Inflammatory macrophage treated with lipopolysaccharide for 4 hours (primary cell): ENCODE data around the gene REM2.

Experiments
- DNase-seq: peaks from one replicate; pipeline ENCODE4 v3.0.0-alpha.2; 2020

The REM2 gene

GRCh38 chr14:22900081-22900799, 17.2 kb downstream of the REM2 start:
- peak; percentile 65 for DNase-seq

GRCh38 chr14:22901799-22902198, 18.8 kb downstream of the REM2 start:
- DNase-seq, result no peak

DNA sequence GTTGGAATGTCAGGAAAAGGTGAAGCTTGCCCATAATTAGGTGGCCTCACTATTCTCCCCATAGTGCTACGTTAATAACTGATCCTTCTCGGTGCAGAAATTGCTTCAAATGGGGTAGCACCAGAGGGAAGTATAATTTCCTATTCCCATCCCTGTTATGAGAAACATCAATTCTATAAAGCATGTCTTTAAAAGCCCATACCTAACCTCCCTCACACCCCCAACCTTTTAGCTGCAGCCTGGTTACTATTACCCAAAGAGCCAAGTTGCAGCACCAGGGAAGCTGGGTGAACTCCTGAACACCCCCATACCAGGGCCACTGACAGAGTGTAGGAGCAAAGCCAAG, 20.7 kb downstream of the REM2 start:
- no peak for DNase-seq

GRCh38 chr14:22905627-22906026, 22.6 kb downstream of the REM2 start:
- DNase-seq, result no peak

GRCh38 chr14:22906073-22906472, 23.1 kb downstream of the REM2 start:
- DNase-seq, result no peak

DNA sequence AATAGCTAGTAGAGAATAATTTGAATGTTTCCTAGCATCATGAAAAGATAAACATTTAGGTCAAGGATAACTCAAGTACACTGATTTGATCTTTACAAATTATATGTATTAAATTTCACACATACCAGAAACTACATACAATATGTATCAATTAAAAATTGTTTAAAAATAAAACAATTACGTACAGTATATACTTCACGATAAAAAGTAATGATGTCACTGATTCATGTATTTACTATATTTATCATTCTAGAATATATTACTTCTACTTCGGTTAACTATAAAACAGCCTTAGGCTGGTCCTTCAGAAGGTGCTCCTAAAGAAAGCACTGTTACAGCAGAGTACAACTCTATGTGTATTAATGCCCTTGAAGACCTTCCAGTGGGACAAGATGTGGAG, 24.4 kb downstream of the REM2 start:
- DNase-seq, result no peak

DNA sequence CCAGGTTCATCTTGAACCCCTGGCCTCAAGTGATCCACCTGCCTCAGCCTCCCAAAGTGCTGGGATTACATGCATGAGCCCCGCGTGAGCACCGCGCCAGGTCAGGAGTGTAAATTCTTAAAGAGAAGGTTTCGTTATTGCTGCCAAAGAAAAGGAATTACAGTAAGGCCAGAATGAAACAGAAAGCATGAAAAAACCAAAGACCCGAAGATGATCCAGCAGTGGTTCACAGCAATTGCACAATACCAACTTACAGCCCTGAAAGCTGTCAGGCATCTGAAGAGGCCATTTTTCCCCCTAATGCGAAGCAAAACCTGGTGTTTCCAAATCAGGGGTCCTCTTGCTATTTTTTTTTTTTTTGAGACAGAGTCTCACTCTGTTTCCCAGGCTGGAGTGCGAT, 25.6 kb downstream of the REM2 start:
- DNase-seq, result peak; percentile 93

GRCh38 chr14:22910916-22911315, 27.9 kb downstream of the REM2 start:
- no peak for DNase-seq

DNA sequence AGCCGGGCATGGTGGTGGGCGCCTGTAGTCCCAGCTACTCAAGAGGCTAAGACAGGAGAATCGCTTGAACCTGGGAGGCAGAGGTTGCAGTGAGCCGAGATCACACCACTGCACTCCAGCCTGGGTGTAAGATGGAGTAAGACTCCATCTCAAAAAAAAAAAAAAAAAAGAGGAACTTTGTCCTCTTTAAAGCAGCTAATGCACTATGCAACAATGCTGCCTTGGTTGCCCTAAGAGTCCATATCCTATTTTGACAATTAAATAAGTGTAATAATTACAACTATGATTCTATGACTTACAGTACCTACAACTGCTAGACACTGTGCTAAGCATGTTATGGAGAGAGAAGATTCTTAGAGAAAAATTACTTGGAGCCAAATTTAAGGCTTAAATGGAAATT, 31.8 kb downstream of the REM2 start:
- DNase-seq, result peak; percentile 65

GRCh38 chr14:22915886-22916521, 33.0 kb downstream of the REM2 start:
- DNase-seq, result peak; percentile 86

DNA sequence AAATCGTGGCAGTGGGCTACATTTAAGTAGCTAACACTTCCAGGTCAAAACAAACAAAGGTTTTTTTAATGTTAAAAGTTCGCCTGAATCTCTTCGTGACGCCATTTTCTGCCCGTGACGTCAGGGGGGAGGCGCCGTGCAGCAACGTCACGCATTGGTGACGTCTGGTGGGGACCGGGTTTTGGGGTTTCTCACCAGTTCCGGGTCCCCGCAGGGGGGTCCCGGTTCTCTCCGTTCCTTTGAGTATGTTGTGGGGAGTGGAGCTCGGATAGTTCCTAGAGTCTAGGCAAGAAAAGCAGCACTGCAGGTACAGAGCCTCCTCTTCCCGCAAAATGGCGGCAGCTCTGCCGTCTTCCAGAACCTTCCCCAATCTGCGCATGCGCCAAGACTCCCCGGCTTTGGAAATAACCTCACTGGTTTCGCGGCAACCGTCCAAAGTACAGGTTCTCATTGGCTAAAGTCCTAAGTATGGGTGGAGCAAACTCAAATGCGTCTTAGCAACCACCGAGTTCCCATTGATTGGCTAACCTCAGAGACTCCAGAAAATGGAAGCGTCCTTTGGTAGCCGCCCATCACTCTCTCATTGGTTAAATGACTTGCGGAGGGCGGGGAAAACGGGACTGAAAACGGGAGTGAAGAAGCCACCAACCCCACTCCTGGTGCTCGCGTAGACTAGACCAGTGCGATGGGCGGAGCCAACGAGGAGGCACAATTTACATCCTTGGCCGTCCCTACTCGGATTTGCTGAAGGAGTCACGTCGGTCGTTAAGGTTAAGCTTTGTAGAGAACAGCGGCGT, 36.0 kb downstream of the REM2 start, which contains the start of gene RBM23:
Gene RBM23 (minus strand): TSS at position 346 of the 797 bp plus-strand sequence.
- DNase-seq, result peak; percentile 100

- DNase-seq, result no peak
Measured at GRCh38 chr14:22919601-22919921, 36.5 kb downstream of the REM2 start.

- no peak for DNase-seq
Measured at GRCh38 chr14:22920697-22921096, 37.7 kb downstream of the REM2 start.

DNA sequence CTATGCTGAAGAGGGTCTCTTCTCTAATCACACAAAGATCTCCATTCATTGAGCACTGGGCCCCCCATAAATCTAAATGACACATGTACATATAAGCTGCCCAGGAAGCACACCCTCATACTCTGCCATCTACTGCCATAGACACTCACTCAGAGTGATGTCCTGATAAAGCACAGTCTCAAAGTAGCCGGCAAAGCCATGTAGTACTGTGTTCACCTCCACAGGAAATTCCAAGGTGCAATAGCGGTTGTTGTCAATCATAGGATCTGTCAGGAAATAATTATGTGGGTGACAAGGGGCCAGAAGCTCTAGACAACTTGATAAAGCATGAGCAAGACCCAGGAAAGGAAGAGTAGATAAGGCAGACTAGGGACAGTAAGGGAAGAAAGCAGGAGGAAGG, 39.3 kb downstream of the REM2 start:
- no peak for DNase-seq

DNA sequence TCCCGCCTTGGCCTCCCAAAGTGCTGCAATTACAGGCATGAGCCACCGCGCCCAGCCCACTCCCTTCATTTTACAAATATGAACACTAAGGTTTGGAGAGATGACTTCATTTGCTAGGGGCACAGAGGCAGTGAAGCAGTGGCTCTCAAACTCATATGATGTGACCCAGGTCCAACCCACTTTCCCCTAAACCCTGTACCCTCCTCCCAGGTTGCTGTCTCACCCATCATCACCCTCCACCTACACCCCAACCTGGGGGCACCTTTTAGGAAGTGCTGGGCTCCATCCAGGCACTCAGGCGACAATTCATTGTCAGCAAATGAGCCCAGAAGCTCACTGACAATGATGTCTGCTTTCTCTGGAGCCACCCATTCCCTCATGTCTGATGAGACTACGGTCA, 40.7 kb downstream of the REM2 start:
- DNase-seq, result no peak

- DNase-seq, result no peak
Measured at GRCh38 chr14:22925513-22925912, 42.5 kb downstream of the REM2 start.

- DNase-seq, result no peak
Measured at GRCh38 chr14:22926316-22926715, 43.3 kb downstream of the REM2 start.

DNA sequence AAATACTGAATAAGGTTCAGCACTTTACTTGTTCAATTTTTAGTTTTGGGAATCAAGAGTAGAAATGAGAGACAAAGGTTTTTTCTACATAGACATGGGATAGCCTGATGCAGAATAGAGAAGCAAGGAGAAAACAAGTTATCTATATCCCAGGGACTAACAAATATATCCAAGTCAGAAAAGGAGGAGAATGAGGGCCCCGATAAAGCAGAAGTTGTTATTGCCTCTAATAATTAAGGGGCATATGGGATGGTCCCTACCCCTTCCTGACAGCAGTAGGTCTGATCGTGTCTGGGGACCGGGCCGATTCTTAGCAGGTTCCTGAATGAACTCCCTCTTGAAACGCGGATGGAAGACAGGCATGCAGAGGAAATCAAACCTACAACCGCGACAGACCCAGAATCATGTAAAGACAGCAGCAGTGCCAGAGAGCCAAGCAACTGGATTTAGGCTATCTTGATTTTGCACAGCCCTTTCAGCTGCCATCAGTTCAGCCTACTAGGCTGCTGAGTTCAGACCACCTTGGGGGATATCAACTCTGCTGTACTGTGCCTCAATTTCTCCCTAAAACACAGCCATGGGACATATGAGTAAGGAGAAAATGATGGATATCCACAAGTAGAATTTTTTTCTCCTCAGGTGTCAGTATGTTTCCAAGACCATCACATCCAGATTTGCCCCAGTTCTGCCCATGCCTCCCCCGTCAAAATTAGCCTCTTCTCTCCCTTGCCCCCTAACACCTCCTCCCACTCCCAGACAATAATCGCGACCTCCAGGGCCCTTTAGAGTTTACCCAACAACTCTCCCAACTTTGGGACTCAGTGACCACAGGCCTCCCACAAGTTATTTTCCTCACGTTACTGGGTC, 45.4 kb downstream of the REM2 start:
- DNase-seq, result no peak

- DNase-seq, result peak; percentile 100
Measured at GRCh38 chr14:22929104-22929960, 46.3 kb downstream of the REM2 start, which contains the start of gene PRMT5. PRMT5 (minus strand) TSS chr14:22929376; CDS start chr14:22929361, 15 bp downstream.

- no peak for DNase-seq
Measured at GRCh38 chr14:22929961-22930364, 46.9 kb downstream of the REM2 start.

DNA sequence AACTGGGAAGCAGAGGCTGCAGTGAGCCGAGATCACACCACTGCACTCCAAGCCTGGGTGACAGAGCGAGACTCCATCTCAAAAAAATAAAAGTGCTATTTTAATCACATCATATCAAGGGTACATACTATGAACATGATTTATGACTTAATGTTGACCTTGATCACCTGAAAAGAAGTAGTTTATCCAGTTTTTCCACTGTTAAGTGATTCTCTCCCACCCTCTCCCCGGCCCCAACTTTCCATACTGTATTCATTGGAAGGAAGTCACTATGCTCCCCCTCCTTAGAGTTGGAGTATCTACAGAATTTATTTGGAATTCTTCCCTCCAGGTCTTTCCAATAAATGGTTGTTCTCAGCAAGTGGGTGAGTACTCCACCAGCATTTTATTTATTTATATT, 49.1 kb downstream of the REM2 start:
- no peak for DNase-seq

- DNase-seq, result no peak
Measured at GRCh38 chr14:22935156-22935555, 52.1 kb downstream of the REM2 start.
